HG02588 (cell line): ENCODE data around the gene PPM1N.

ENCODE experiments used
- ATAC-seq: cut with Tn5 transposase; IDR thresholded peaks from one replicate; pipeline ENCODE4 v1.9.1; 2021; ENCODE audit warnings: mild to moderate bottlenecking, moderate library complexity; ENCODE audit not compliant: unreplicated experiment

Gene PPM1N

DNA sequence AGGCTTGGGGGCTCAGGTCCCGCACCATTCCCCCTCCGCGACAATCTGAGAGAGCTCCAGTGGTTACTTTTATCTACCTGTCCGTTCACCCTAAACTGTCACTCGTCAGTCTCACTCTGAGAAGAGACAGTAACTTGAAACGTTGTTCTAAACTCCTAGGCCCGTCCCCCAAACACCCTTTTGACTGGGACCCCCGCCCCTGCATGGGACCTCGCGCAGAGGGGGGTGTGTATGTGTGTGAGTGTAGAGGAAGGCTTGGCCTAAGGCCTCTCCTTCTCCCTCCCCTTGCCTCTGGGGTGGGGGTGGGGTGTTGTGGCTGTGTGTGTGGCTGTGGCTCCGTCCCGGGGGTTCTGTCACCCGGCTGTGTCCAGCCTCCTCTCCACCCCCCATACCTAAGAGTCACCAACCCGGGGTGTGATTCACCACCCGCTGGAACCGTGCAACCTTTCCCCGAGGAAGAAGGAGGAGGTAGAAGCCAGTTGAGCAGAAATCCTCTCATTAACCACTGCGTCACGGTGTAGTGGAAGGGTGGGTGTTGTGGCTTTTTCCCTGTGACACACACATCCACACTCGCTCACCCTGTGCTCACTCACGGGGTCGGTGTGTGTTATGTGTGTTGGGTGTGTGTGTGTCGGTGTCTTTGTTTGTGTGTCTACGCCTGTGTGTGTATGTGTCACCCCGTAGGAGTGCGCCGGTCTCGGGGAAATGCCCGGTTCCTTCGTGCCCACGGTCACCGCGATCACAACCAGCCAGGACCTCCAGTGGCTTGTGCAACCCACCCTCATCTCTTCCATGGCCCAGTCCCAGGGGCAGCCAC, 28.1 kb upstream of the PPM1N start:
- no peak for ATAC-seq

DNA sequence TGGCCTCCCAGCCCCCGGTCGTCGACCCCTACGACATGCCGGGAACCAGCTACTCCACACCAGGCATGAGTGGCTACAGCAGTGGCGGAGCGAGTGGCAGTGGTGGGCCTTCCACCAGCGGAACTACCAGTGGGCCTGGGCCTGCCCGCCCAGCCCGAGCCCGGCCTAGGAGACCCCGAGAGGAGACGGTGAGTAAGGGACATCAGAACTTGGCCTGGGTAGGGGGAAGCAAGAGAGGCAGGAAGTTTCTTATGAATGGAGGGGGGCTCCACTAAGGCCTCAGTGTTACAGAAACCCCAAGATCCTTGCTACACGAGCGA, 27.5 kb upstream of the PPM1N start:
- no peak for ATAC-seq

DNA sequence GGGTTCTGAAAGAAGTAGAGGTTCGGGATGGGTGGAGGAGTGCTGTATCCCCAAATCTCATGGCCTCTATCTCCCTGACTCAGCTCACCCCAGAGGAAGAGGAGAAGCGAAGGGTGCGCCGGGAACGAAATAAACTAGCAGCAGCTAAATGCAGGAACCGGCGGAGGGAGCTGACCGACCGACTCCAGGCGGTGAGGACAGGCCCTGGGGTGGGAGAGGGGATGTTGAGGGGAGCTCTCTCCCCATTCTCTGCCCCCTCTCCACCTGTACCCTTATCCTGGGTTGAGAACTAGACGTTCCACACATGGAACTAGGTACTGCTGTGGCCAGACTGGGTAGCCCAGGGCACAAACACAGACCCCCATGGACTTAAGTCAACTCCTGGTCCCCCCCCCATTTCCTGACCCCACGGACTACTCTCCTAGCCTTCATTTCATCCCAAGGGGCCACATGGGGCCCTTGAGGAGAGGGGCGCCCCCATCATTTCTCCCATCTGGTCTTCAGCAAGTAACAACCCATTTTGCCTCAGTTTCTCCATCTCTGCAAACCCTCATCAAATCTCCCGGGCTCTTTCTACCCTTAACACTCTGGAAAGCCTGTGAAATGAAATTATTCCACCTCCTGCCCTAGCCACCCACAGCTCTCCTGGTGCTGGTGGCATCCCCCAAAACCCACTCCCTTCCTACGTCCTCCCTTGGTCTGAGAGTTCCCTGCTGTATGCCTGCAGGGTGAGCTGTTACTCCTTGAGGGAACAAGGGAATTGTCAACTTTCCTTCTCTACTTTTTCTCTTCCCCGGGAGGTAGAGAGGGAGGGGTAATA, 26.9 kb upstream of the PPM1N start:
- no peak for ATAC-seq

DNA sequence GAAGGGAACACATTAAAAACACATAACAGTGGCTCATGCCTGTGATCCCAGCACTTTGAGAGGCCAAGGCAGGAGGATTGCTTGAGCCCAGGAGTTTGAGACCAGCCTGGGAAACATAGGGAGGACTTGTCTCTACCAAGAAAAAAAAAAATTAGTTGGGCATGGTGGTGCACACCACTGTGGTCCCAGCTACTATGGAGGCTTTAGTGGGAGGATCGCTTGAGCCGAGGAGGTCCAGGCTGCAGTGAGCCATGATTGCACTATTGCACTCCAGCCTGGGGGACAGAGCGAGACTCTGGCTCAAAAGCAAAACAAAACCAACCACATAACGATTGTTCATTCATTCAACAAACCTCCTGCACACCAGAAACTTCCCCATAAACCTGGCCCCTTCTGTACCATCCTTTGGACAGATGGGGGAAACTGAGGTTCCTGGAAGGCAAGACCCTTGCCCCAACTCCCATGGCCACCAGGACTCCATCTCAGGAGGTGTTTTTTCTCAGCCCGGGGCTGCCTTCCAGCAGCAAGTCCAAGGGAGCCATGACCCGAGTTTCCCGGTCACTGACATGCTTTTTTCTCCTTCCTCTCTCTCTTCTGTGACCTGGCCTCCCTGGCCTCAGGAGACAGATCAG, 26.2 kb upstream of the PPM1N start:
- ATAC-seq, result no peak

DNA sequence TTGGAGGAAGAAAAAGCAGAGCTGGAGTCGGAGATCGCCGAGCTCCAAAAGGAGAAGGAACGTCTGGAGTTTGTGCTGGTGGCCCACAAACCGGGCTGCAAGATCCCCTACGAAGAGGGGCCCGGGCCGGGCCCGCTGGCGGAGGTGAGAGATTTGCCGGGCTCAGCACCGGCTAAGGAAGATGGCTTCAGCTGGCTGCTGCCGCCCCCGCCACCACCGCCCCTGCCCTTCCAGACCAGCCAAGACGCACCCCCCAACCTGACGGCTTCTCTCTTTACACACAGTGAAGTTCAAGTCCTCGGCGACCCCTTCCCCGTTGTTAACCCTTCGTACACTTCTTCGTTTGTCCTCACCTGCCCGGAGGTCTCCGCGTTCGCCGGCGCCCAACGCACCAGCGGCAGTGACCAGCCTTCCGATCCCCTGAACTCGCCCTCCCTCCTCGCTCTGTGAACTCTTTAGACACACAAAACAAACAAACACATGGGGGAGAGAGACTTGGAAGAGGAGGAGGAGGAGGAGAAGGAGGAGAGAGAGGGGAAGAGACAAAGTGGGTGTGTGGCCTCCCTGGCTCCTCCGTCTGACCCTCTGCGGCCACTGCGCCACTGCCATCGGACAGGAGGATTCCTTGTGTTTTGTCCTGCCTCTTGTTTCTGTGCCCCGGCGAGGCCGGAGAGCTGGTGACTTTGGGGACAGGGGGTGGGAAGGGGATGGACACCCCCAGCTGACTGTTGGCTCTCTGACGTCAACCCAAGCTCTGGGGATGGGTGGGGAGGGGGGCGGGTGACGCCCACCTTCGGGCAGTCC, 25.5 kb upstream of the PPM1N start:
- no peak for ATAC-seq

DNA sequence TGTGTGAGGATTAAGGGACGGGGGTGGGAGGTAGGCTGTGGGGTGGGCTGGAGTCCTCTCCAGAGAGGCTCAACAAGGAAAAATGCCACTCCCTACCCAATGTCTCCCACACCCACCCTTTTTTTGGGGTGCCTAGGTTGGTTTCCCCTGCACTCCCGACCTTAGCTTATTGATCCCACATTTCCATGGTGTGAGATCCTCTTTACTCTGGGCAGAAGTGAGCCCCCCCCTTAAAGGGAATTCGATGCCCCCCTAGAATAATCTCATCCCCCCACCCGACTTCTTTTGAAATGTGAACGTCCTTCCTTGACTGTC, 24.9 kb upstream of the PPM1N start:
- no peak for ATAC-seq

DNA sequence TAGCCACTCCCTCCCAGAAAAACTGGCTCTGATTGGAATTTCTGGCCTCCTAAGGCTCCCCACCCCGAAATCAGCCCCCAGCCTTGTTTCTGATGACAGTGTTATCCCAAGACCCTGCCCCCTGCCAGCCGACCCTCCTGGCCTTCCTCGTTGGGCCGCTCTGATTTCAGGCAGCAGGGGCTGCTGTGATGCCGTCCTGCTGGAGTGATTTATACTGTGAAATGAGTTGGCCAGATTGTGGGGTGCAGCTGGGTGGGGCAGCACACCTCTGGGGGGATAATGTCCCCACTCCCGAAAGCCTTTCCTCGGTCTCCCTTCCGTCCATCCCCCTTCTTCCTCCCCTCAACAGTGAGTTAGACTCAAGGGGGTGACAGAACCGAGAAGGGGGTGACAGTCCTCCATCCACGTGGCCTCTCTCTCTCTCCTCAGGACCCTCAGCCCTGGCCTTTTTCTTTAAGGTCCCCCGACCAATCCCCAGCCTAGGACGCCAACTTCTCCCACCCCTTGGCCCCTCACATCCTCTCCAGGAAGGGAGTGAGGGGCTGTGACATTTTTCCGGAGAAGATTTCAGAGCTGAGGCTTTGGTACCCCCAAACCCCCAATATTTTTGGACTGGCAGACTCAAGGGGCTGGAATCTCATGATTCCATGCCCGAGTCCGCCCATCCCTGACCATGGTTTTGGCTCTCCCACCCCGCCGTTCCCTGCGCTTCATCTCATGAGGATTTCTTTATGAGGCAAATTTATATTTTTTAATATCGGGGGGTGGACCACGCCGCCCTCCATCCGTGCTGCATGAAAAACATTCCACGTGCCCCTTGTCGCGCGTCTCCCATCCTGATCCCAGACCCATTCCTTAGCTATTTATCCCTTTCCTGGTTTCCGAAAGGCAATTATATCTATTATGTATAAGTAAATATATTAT, 24.3 kb upstream of the PPM1N start:
- no peak for ATAC-seq

DNA sequence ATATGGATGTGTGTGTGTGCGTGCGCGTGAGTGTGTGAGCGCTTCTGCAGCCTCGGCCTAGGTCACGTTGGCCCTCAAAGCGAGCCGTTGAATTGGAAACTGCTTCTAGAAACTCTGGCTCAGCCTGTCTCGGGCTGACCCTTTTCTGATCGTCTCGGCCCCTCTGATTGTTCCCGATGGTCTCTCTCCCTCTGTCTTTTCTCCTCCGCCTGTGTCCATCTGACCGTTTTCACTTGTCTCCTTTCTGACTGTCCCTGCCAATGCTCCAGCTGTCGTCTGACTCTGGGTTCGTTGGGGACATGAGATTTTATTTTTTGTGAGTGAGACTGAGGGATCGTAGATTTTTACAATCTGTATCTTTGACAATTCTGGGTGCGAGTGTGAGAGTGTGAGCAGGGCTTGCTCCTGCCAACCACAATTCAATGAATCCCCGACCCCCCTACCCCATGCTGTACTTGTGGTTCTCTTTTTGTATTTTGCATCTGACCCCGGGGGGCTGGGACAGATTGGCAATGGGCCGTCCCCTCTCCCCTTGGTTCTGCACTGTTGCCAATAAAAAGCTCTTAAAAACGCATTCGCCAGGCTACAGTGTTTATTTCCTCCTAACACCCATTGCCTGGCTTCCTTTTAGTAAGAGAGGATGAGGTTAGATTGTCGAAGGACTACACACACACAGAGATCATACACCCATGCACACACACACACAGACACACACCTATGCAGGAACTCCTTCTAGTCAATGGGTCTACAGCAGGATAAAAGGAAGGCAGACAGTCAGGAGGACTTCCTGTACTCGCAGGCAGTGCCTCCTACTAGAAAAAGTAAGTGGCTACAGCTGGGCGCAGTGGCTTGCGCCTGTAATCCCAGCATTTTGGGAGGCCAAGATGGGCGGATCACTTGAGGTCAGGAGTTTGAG, 23.4 kb upstream of the PPM1N start:
- ATAC-seq, result no peak

DNA sequence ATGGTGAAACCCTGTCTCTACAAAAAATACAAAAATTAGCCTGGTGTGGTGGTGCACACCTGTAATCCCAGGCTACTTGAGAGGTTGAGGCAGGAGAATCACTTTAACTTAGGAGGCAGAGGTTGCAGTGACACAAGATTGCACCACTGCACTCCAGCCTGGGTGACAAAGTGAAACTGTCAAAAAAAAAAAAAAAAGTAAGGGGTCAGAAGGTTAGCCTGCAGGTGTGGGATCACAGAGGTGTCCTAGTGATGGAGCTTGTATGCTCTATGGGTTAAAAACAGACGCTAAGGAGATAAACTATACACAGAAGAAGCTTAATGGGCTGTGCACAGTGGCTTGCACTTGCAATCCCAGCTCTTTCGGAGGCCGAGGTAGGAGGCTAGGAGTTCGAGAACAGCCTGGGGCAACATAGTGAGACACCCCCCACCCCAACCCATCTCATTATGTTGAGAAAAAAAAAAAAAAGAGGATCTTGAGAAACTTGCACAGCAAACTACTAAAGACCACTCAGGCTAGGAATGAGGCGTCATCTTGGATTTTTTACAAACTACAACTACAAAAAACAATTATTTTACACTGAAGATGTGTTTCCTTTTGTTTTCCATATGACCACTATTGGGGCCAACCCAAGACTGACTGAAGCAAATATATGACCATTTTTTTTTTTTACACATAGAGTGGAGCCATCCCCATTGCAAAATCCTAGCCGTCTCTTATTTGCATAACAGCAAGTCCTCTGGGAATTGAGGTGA, 22.5 kb upstream of the PPM1N start:
- ATAC-seq, result no peak

DNA sequence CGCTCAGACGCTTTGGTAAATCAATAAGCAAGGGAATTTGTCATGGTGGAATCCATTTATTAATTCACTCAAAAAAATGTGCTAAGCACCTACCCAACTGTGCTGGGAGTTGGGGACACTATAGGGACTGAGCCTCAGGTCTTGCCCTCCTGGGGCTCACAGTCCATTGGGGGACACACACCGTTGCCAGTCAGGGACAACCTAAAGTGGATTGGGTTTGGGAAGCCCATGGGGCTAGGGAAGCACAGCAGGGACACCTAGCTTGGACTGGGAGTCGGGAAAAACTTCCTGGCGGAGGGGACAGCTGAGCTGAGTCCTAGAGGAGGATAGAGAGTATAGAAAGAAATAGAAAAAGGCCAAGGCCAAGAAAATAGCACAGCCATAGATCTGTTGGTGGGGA, 21.9 kb upstream of the PPM1N start:
- ATAC-seq, result no peak

DNA sequence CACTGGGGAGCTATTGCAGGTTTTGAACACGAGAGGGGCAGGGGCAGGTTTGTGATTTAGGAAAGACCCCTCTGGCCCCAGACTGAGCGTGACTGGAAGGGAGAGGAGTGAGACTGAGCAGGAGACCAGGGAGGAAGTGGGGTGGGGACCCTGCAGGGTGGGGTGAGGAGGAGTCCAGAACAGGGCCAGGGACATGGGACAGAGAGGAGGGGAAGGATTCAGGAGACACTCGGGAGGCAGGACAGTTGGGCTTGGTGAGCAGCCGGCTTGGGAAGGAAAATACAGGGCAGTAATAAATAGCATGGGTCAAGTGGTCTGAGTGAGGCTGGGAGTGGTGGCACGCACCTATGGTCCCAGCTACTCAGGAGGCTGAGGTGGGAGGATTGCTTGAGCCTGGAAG, 21.1 kb upstream of the PPM1N start:
- ATAC-seq, result no peak

DNA sequence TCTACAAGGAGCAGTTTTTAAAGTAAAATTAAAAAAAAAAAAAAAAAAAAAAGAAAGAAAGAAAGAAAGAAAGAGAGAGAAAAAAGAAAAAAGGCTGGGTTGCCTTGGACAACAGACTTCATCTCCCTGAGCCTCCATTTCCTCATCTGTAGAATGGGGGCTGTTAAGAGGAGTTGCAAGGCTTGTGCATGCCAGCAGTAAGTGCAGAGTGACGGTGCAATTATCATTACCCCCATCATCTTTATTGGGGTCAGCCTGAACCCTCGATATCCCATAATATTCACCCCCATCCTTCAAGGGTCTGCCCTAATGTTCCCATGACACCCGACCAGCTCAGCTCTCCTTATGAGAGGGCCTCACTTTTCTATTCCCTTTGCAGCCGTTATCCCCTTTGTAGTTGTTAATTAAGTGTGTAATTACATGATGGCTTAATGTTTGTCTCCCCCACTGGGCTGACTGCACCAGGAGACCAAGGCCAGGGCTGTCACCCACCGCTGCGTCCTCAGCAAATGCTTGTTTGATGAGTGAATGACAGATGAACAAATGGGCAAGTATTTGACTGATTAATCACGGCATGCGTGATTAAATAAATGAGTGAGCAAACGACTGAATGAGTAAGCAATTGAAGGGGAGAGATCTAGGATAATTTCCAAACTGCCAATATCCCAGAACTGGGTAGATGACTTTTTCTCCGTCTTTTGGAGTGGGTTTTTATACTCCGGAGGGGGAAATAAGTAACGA, 20.4 kb upstream of the PPM1N start:
- ATAC-seq, result peak; percentile 9

DNA sequence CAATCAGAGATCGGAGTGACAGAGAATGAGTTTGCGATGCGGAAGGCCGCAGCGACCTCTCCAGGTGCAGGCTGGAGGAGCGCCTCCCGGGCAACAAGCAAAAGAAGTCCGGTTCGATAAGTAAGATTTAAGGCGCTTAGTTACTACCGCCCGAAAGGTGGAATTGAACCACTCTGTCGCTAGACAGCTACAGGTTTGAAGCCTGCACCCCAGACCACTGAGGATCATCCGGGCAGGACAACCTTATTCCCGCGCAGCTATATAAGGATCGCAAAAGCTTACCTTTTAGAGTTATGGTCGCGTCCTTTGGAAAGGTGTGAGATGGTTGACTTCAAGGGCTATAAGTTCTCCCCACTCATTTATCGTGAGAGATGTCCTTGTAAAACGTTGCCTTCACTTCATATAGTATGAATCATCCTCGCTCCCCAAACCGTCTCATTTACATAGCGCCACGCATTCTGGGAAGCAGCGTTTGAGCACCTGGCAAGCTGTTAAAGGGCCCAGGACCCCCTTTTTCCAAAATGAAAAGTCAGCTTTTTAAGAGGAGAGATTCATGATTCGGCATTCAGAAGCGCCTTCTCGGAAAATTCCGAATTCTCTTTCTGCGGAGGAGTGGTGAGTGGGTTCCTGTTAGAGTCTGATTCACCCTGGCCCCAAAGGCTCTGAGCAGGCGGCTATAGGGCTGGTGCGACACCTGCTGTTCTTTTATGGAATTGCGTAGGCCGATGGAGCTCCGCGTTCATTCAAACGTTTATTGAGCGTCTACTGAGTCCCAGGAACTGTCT, 19.6 kb upstream of the PPM1N start:
- peak; percentile 74 for ATAC-seq

DNA sequence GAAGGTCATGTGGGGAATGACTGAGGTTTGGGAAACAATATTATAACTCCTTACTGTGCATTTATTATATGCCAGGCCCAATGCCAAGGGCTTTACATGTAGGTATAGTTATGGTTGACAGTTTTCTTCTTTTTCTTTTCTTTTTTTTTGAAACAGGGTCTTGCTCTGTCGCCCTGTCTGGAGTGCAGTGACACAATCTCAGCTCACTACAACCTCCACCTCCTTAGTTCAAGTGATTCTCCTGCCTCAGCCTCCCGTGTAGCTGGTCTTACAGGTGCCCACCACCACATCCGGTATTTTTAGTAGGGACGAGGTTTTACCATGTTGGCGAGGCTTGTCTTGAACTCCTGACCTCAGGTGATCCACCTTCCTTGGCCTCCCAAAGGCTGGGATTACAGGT, 15.2 kb upstream of the PPM1N start:
- ATAC-seq, result no peak

DNA sequence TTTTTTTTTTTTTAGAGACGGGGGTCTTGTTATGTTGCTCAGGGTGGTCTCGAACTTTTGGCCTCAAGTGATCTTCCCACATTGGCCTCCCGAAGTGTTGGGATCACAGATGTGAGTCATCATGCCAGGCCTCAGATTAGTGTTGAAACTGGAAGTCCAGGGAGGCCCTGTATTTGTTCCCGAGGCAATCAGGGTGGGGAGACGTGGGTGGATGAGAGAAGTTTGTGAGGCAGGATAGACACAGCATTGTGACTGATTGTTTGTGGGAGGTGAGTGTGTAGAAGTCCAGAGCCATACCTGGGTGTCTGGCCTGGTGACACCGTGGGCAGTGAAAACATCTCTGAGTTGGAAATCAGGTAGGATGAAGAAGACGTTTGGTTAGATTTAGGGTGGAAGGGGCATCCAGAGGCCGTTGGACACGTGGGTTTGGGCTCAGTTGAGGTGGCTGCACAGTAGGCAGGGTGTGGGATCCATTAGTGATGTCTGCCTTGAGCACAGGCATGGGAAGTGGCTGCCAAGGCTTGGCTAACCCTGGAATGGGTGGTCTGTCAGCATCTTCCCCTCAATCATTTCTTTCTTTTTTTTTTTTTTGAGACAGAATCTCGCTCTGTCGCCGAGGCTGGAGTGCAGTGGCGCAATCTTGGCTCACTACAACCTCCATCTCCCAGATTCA, 13.8 kb upstream of the PPM1N start:
- ATAC-seq, result no peak

DNA sequence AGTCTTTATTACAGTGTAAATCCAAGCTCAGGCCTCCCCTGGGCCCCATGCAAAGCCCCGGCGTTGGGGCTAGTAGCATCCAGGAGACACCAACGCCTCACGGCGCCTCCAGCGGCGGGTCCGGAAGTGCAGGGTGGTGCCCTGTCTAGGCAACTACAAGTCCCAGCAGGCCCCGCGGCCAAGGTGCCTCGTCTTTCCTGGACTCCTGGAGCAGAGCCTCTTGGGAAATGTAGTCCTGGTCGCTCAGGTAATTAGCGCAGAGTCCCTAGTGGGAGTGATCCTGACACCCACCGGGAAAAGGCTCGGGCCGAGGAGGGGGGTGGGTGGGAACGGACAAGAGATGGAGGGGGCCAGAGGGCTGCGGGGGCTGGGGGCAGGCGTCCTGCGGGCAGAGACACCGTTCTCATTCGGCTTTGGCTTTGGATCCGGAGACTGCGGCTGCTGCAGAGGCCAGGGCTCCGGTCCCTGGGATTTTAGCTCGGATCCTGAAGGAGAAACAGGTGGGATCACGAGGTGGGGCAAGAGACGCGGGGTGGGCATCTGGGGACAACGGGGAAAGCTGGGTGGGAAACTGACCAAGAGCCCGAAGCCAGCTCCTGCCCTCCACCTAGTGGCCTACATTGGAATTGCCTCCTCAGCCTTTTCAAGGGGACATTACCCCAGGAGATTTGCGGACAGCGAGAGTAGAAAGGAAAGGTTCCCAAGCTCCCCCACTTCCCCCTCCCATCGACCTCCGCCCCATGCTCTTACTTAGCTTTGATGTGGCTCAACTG, 12.8 kb upstream of the PPM1N start:
- ATAC-seq, result peak; percentile 81
